GM18526 (cell line): ENCODE results near the gene MMP2.

Experiments used
- POLR2A ChIP-seq: IDR thresholded peaks from 3 replicates; pipeline ENCODE4 v1.6.1; 2011; ENCODE audit not compliant: insufficient read length; ENCODE audit errors: extremely low read depth

MMP2 gene

DNA sequence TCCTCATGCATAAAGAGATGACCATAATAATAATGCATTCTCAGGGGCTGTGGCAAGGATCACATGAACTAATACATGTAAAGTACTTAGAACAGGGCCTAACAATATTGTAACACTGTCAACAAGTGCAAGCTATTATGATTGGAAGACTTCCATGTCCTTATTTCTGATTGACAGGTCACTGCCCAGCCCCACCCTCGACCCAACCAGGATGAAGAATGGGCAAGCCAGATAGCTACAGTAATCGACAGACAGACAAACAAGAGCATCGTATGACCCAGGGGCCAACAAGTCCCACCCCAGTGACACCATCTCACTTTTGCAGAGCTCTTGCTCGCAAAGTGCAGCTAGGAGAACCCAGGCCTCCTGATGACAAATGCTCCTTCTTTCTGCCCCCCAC lies 14.6 kb upstream of the MMP2 start:
- TF ChIP-seq POLR2A: no peak

DNA sequence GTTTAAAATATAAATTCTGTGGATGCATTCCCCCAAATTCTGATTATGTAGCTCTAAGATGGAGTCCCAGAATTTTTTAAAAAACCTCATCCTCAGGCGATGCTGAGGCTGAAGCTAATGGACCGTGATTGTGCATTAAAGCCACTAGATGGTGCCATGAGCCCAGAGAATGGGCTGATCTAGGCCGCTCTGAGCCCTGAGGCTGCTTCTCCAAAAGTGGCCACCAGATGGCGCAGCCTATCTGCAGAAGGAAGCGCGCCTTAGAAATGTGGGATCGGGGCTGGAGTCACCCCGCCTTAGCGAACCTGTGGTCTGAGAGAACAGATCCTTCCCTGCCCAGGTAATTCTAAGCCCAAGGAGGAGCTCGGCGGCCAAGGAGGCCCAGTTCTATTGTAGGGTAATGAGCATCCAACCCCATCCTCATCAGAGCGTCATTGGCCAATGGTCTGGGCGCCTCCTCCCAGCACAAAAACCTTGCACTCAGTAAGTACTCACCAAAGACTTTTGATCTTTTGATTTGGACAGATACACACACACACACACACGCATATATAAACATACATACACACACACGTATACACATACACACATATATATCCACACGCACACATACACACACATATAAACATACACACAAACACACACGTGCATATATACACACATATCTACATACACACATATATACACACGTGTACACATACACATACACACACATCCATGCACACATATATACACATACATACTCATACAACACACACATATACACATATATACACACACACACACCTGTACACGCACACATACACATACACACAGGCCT lies 13.7 kb upstream of the MMP2 start:
- no peak for TF ChIP-seq POLR2A

DNA sequence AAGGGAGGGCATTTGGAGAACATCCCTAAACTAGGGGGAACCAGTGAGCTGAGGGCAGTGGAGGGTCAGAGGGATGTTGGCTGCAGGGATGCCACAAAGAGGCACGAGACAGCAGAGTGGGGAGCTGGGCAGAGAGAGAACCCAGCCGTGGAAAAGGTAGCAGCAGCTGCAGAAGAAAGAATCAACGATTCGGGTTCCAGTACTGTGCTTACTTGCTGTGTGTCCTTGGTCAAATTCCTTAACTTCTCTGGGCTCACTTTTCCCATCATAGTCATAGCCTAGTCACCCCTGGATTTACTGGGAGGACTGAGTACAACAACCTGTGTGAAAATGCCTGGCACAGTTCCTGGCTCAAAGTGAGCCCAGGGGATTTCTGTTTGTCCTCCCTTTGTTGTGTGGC lies 12.8 kb upstream of the MMP2 start:
- no peak for TF ChIP-seq POLR2A

DNA sequence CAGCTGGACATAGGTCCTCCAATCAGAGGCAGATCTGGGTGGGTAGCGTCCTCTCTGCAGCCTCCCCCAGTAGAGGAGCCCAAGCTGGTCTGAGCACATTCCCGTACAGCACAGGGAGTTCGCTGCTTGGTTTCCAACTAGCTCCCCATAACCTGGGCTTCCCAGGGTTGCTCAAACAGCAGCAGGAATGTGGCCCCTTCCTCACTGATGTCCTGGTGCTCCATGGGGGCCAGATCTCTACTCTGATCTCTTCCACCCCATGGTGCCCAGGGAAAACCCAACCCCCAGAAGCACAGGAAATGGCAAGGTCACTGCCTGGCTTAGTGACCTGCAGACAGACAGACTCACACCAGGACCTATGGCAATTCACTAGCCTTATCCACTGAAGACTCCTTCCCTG lies 11.1 kb upstream of the MMP2 start:
- TF ChIP-seq POLR2A: no peak

DNA sequence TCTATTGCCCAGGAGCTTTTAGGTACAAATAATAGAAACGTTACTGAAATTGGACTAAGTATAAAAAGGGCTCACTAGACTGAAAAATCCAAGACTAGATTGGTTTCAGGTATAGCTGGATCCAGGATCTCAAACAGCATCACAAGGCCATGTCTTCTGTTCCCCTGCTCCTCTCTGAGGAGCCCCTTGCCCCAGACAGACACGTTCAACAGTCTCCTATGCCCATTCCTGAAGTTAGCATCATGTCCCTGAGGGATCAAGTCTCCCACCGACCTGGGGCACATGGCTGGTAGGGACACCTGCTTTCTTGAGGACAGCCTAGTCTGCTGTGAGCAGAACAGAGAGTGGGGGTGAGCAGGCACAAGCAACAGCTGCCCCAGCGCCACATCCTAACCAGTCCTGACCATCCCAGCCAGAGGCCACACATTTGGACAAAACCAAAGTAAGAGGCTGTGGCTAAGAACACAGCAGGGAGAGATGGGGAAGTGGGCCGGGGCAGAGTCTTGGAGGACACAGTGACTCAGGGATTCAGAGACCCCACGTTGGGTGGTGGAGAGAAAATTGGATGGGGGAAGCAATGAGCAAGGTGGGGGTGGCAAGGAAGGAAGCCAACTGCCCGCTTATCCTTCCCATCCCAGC lies 10.5 kb upstream of the MMP2 start:
- TF ChIP-seq POLR2A: no peak

DNA sequence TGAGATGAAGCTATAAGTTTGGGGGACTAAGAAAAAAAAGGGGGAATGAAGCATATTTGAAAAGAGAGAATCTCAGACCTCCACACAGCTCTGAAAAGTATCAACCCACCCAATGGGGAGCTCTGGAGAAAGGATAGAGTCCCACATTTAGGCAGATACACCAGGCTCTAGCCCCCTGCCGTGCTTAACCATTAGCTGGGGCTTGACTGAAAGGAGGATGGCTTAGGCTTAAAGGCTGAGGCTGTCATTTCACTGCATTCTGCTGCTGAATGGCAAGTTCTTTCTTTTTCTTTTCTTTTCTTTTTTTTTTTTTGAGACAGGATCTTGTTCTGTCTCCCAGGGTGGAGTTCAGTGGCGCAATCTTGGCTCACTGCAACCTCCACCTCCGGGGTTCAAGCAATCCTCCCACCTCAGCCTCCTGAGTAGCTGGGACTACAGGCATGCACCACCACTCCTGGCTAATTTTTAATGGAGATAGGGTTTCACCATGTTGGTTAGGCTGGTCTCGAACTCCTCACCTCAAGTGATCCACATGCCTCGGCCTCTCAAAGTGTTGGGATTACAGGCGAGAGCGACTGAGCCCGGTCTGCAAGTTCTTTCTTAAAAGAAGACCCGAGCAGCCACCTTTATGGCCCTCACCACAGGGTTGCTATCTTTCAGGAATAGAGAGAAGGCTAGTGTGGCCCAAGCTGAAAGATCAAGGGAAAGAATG lies 9.0 kb upstream of the MMP2 start:
- no peak for TF ChIP-seq POLR2A

DNA sequence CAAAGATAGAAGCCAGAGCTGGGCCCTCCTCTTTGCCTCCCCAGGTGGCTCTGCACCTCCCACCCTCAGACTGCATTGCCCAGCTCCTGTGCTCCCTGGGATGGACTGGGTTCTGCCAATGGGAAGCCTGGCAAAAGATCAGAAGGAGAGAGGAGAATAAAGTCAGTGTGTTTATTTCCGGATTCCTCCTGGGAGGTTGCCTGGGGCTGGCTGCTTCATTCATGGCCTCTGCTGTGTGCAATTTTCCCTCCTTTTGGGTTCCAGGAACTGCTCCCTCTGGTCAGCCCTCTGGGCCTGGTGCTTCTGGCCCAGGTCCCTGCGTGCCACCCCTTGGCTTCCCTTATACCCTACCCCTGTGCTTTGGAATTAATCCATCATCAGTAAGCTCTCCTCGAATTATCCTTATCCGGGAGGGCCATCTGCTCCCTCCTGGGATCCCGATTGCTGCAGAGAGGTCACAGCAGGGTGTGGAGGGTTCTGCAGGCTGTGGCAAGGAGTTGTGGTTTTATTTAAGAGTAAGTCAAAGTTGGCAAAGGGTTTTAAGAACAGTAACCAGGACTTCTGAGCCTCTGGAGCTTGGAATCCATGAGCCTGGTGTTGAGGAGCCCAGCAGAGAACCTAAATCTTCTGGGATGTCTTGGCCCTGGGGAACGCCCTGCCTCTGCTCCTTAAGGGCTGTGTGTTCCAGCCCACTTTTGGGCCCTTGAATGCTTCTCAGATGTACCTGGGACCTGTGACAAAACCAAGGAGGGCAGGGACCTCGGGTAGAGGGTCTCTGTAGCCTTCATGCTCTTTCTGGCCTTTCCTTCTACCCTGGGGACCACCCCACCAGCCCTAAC lies 8.2 kb upstream of the MMP2 start:
- no peak for TF ChIP-seq POLR2A

DNA sequence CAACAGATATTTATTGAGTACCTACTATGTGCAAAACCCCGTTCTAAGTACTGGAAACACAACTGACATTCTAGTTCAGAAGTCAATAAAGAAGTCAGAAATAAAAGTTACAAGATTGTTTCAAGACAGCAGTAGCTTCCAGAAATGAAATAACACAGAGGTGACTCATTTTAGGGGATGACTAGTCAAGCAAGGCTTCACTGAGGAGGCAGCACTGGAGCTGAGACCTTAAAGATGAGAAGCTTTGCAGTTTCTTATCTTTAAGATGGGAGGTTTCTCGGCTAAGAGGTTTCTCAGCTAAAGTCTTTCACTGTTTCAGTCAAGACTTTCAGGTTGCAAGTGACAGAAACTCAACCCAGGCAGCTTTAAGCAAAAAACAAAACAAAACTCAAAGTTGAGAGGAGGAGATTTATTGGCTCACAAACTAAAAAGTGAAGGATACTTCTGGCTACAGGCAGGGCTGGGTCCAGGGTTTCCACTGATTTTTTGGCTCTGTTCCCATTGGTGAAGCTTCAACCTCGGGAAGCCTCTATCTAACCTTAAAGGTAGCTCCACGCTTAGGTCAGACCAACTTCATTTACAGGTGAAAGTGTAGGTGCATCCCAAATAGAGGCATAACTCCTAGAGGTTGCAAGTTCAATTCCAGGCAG lies 7.4 kb upstream of the MMP2 start:
- no peak for TF ChIP-seq POLR2A

DNA sequence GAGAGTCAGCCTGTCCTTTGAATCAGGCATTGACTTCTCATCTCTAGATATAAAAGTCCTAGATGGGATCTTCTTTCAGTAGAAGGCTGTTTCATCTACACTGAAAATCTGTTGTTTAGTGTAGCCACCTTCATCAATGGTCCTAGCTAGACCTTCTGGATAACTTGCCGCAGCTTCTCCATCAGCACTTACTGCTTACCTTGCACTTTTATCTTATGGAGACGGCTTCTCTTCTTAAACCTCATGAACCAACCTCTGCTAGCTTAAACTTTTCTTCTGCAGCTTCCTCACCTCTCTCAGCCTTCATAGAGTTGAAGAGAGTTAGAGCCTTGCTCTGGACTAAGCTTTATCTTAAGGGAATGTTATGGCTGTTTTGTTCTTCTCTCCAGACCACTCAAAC lies 5.4 kb upstream of the MMP2 start:
- TF ChIP-seq POLR2A: no peak

DNA sequence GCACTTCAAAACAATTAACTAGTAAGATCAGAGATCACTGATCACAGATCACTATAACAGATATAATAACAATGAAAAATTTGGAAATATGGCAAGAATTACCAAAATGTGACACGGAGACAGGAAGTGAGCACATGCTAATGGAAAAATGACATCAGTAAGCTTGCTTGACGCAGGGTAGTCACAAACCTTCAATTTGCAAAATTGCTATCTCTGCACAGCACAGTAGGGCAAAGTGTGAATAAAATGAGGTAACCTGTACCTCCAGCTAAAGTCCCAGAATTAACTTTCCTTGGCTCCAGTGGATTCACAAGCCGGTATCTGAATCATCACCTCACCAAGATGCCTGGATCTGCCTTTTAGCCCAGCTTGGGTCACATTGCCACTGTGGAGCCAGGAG lies 4.2 kb upstream of the MMP2 start:
- TF ChIP-seq POLR2A: no peak

DNA sequence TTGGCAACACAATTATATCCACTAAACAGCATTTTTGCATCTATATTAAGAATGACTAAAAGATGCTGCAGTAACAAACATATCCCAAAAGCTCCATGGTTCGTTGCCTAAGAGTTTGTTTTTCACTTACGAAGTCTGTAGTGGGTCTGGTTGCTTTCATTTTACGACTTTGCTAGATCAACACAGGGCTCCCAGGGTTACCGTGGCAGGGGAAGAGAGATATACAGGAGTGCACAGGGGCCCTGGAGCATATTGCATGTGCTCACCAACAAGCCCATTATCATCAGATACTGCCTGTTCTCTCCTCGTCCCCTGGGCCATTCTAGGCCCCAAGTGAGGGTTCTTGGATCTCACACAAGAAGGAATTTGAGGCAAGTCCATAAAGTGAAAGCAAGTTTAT lies 3.1 kb upstream of the MMP2 start:
- no peak for TF ChIP-seq POLR2A

DNA sequence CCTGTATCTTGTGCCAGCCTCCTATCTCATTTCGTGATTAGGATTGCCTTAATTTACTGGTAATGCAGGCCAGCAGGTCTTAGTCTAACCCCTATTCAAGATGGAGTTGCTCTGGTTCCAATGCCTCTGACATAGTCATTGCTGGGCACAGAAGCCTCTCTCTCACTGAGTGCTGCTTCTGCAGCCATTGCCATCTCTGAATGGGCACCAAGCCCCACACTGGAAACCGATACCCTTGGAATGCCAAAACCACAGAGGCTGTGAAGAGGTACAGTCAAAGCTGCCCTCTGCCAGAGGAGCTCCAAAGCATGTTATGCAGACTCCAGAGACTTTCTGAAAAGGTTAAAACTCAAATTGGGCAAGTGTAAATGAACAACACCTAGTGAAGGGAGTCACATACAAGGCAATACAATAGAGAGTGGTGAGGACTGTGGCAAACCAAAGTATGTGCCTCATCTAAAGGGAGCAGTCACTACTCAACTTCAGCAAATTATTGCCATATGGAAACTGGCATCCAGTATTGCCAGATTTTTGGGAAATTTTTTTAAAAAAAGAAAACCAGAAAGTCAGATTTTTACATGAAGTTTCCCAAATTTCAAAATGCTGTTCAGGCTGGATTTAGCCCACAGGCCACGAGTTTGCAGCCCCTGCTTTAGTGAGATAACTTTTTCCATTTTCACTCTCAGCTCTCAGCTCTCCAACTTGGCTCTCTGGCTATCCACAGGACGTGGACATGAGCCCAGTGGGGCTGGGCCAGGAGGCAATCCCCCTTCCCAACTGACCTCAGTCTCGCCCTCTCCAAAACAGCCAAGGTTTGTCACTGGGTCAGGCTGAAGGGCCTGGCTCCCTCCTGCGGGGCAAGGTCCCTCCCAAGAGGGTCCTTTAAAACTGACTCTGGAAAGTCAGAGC lies 2.1 kb upstream of the MMP2 start:
- no peak for TF ChIP-seq POLR2A

DNA sequence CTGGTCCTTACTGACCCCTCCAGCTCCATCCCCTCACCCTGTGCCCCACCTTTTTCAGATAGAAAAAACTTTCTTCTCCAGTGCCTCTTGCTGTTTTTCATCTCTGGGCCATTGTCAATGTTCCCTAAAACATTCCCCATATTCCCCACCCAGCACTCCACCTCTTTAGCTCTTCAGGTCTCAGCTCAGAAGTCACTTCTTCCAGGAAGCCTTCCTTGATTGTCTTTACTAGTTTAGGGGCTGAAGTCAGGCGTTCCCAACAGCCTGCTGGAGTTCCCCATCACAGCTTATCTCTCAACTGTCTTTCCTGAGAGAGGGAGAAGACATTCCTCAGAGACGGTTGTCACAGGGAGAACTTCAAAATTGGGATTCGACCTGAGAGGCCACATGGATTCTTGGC lies 1.3 kb upstream of the MMP2 start:
- TF ChIP-seq POLR2A: no peak
